Measurements from ENCODE around the gene TYMP. TPM values are rescaled to one million over a fixed set of nuclear protein-coding genes. Genes with fewer than 3 reads are reported as not detected.
A peak's percentile ranks its signal among the peaks of the same experiment; 100 is the strongest.

Gene TYMP
- total and polyA plus RNA-seq, 10 of the 15 experiments (the other 5 are each of a cell fraction or from before 2014, with no cell fraction given), result 0.42 to 57.8 (median 24.6) TPM

- Histone ChIP-seq H3K4me3 (peak within 1 kb of the TSS; percentile 74), H3K4me2 (ENCODE audit: control insufficient read depth, insufficient read depth) (peak within 1 kb of the TSS; percentile 99), H4K20me1 (ENCODE audit: control insufficient read depth, insufficient read depth) (no peaks in the 10 kb centered on the region), H3K4me1 (ENCODE audit: control insufficient read depth, insufficient read depth, low read length) (peaks cover 16% of the 10 kb centered on the region), H3K36me3 (ENCODE audit: control insufficient read depth in 2 of 2, insufficient read depth in 2 of 2, low read length in 1 of 2) (peaks cover 5 to 31% of the 10 kb centered on the region in 2 experiments; a peak in 3 of 4 replicates), H3K9ac (ENCODE audit: control insufficient read depth, insufficient read depth, low read length) (peak within 1 kb of the TSS; percentile 94), H3K79me2 (ENCODE audit: control insufficient read depth, insufficient read depth, low read length) (peaks cover 51% of the 10 kb centered on the region), H3K9me3 (replicated peaks; ENCODE audit: control insufficient read depth, insufficient read depth, low read length) (no peaks in the 10 kb centered on the region), H3K27ac (ENCODE audit: control insufficient read depth, insufficient read depth) (peak within 1 kb of the TSS; percentile 94), H3K27me3 (replicated peaks in 1 of 2; ENCODE audit: control insufficient read depth in 2 of 2, insufficient read depth in 2 of 2, low read length in 1 of 2) (no peaks in the 10 kb centered on the region), H2AFZ (ENCODE audit: control insufficient read depth, low read depth, low read length) (peak within 1 kb of the TSS; percentile 55)
- ChIA-PET CTCF (interaction anchor here (0.6 to 3.5 kb wide), 30 partner anchors 8 to 249 kb away, joined by 3 to 38 read pairs (median 4); partner anchors contain the start of genes ARSA, KLHDC7B, LMF2 and NCAPH2), SMC1A (ENCODE audit: uncharacterized antibody, unreplicated experiment) (interaction anchor here (0.7 to 5.8 kb wide), 17 partner anchors 10 to 274 kb away, joined by 3 to 58 read pairs (median 6); partner anchors contain the start of genes CHKB, HDAC10, LMF2 and NCAPH2), RAD21 (ENCODE audit: unreplicated experiment) (interaction anchor here (0.6 to 6.3 kb wide), 24 partner anchors 8 to 284 kb away, joined by 3 to 106 read pairs (median 4); partner anchors contain the start of genes CHKB, LMF2, NCAPH2 and SYCE3), POLR2A (interaction anchor here (0.5 to 6.5 kb wide), 19 partner anchors 10 to 211 kb away, joined by 3 to 232 read pairs (median 5); partner anchors contain the start of genes KLHDC7B, LMF2, NCAPH2 and SYCE3)
- FAIRE-seq, result peak; percentile 94
- intact Hi-C loops (cut with micrococcal nuclease; ENCODE audit: unreplicated experiment), result loop anchor here (5.0 kb wide), 2 partner anchors 37 to 57 kb away; partner anchors contain the start of genes CHKB and SYCE3
- BruUV-seq (replicated peaks), result no TSS peak
- WGBS (ENCODE audit: insufficient coverage, insufficient replicate concordance, low lambda C conversion rate, missing lambda C conversion rate), result under 1% methylated on average over 84 of the region's 84 CpGs
- ATAC-seq, result peak; percentile 54
- peak; percentile 89 for DNase-seq (ENCODE audit: low read depth, low spot score)
- in situ Hi-C loops (cut with MboI), result loop anchor here (5.0 kb wide), 1 partner anchor 97 kb away; no protein-coding TSS in a partner anchor
- TF ChIP-seq CHD2 (IDR thresholded peaks at IDR 0.05; ENCODE audit: borderline replicate concordance, low read depth, low read length) (peak; percentile 82), HDGF (IDR thresholded peaks at IDR 0.05) (no peak; the same call in 1 of the 2 replicates), BCL11A (IDR thresholded peaks at IDR 0.05; ENCODE audit: low read depth, low read length) (no peak; the same call in 1 of the 2 replicates), TARDBP (IDR thresholded peaks at IDR 0.05; ENCODE audit: borderline replicate concordance) (no peak), ASH2L (IDR thresholded peaks at IDR 0.05; ENCODE audit: borderline replicate concordance, low read depth) (no peak), NFYB (IDR thresholded peaks at IDR 0.05; ENCODE audit: insufficient read depth, low read depth, low read length) (no peak), NR2C1 (IDR thresholded peaks at IDR 0.05) (no peak; the same call in 1 of the 2 replicates), SREBF1 (IDR thresholded peaks at IDR 0.05; ENCODE audit: low read length) (no peak), RELA (IDR thresholded peaks at IDR 0.05; ENCODE audit: borderline replicate concordance, partially characterized antibody) (peak; percentile 69), IRF4 (IDR thresholded peaks at IDR 0.05; ENCODE audit: low read depth, low read length) (no peak), TCF3 (IDR thresholded peaks at IDR 0.05; ENCODE audit: borderline replicate concordance, insufficient read depth, low read depth, low read length) (0 out of 2 replicates have a peak, but pooled peaks have one; percentile 10), HDAC2 (IDR thresholded peaks at IDR 0.05) (no peak), FOXM1 (IDR thresholded peaks at IDR 0.05; ENCODE audit: low read depth, low read length) (no peak), KAT2A (conservative IDR thresholded peaks at IDR 0.05; ENCODE audit: control insufficient read depth, low read depth, low read length) (no peak), IKZF1 (conservative IDR thresholded peaks at IDR 0.05) (peak; percentile 100), CREM (IDR thresholded peaks at IDR 0.05; ENCODE audit: low read depth) (0 out of 2 replicates have a peak, but pooled peaks have one; percentile 27), ZNF24 (IDR thresholded peaks at IDR 0.05) (no peak), DPF2 (IDR thresholded peaks at IDR 0.05) (no peak; the same call in 1 of the 2 replicates), MYC (IDR thresholded peaks at IDR 0.05; ENCODE audit: insufficient read depth, insufficient read length, insufficient replicate concordance, low read length, severe bottlenecking) (no peak), ZSCAN29 (IDR thresholded peaks at IDR 0.05) (no peak), MTA3 (IDR thresholded peaks at IDR 0.05; ENCODE audit: borderline replicate concordance, low read length) (no peak)
- TF ChIP-seq, protein P1, sequence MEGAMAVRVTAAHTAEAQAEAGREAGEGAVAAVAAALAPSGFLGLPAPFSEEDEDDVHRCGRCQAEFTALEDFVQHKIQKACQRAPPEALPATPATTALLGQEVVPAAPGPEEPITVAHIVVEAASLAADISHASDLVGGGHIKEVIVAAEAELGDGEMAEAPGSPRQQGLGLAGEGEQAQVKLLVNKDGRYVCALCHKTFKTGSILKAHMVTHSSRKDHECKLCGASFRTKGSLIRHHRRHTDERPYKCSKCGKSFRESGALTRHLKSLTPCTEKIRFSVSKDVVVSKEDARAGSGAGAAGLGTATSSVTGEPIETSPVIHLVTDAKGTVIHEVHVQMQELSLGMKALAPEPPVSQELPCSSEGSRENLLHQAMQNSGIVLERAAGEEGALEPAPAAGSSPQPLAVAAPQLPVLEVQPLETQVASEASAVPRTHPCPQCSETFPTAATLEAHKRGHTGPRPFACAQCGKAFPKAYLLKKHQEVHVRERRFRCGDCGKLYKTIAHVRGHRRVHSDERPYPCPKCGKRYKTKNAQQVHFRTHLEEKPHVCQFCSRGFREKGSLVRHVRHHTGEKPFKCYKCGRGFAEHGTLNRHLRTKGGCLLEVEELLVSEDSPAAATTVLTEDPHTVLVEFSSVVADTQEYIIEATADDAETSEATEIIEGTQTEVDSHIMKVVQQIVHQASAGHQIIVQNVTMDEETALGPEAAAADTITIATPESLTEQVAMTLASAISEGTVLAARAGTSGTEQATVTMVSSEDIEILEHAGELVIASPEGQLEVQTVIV (IDR thresholded peaks at IDR 0.05; ENCODE audit: borderline replicate concordance, partially characterized antibody), result no peak
Measured at GRCh38 chr22:50525104-50525857, 4.5 kb downstream of the TYMP start, which contains the start of gene SCO2. TSS of gene SCO2 (minus strand) at chr22:50525598. CDS start at chr22:50524411, 1,187 bp downstream.
